Measurements from ENCODE around the gene TMEM132E.
A peak's percentile ranks its signal among the peaks of the same experiment; 100 is the strongest.

TMEM132E gene

GRCh38 chr17:34637548-34638525, 58.5 kb downstream of the TMEM132E start:
- peak; percentile 7 for DNase-seq

- no peak for DNase-seq
These were observed 59.3 kb downstream of the TMEM132E start for GRCh38 chr17:34638526-34639260.

GRCh38 chr17:34639706-34640425, 60.5 kb downstream of the TMEM132E start:
- peak; percentile 88 for DNase-seq

GRCh38 chr17:34641368-34641767, 62.0 kb downstream of the TMEM132E start:
- DNase-seq, result no peak

GRCh38 chr17:34644941-34645550, 65.7 kb downstream of the TMEM132E start:
- peak; percentile 85 for DNase-seq

GRCh38 chr17:34645594-34645993, 66.2 kb downstream of the TMEM132E start:
- DNase-seq, result peak; percentile 98

- no peak for DNase-seq
These were observed 68.1 kb downstream of the TMEM132E start for GRCh38 chr17:34647511-34647910.

- no peak for DNase-seq
These were observed 70.8 kb downstream of the TMEM132E start for GRCh38 chr17:34650051-34650750.

- DNase-seq, result no peak
These were observed 72.0 kb downstream of the TMEM132E start for GRCh38 chr17:34651402-34651811.

- no peak for DNase-seq
These were observed 72.7 kb downstream of the TMEM132E start for GRCh38 chr17:34652021-34652555.

GRCh38 chr17:34653511-34653910, 74.1 kb downstream of the TMEM132E start:
- DNase-seq, result no peak

- no peak for DNase-seq
These were observed 75.0 kb downstream of the TMEM132E start for GRCh38 chr17:34654276-34654880.

- DNase-seq, result no peak
These were observed 75.5 kb downstream of the TMEM132E start for GRCh38 chr17:34654881-34655276.

- DNase-seq, result no peak
These were observed 77.4 kb downstream of the TMEM132E start for GRCh38 chr17:34656801-34657200.

GRCh38 chr17:34658811-34659560, 79.6 kb downstream of the TMEM132E start:
- peak; percentile 18 for DNase-seq

GRCh38 chr17:34663714-34664113, 84.3 kb downstream of the TMEM132E start:
- no peak for DNase-seq

GRCh38 chr17:34665150-34665806, 85.9 kb downstream of the TMEM132E start:
- DNase-seq, result no peak

- no peak for DNase-seq
These were observed 86.7 kb downstream of the TMEM132E start for GRCh38 chr17:34665819-34666763.

- DNase-seq, result no peak
These were observed 88.3 kb downstream of the TMEM132E start for GRCh38 chr17:34667656-34668055.

Data from DMS79 (cell line).